IPS-NIHi7 (cell line): Measurements from ENCODE around the gene P2RY4.
"Not testable (repeated sequence)": the region's sequence is repeated elsewhere in the genome, so short reads cannot be mapped to it uniquely, and the experiment has no call there.

Source experiments
- DNase-seq: peaks from one replicate; pipeline ENCODE4 v3.0.0; 2012; ENCODE audit warnings: mixed read lengths; ENCODE audit errors: extremely low spot score

Gene P2RY4

GRCh38 chrX:70260104-70260503 is at the start of gene P2RY4:
Gene P2RY4 (minus strand): TSS chrX:70260204. CDS start chrX:70259624, 580 bp downstream.
- DNase-seq = no peak

GRCh38 chrX:70301716-70302115 is 41.7 kb upstream of the P2RY4 start:
- DNase-seq = no peak

GRCh38 chrX:70293621-70294020 is 33.6 kb upstream of the P2RY4 start:
- DNase-seq = no peak

GRCh38 chrX:70292788-70293187 is 32.8 kb upstream of the P2RY4 start:
- no peak for DNase-seq

GRCh38 chrX:70289793-70290770 is 30.1 kb upstream of the P2RY4 start, which contains the start of the genes KIF4A and PDZD11:
Gene KIF4A (plus strand): TSS chrX:70290104. CDS start chrX:70290459, 355 bp downstream.
Gene PDZD11 (minus strand): TSS chrX:70289927. CDS start chrX:70289341, 586 bp downstream.
- DNase-seq = peak; percentile 92

GRCh38 chrX:70289168-70289792 is 29.3 kb upstream of the P2RY4 start:
- DNase-seq = no peak

- no peak for DNase-seq
These were observed 21.9 kb upstream of the P2RY4 start, which contains the start of gene RAB41 for GRCh38 chrX:70281951-70282350. Gene RAB41 (plus strand): TSS chrX:70282172. CDS start chrX:70282218, 46 bp downstream.

GRCh38 chrX:70280573-70280972 is 20.6 kb upstream of the P2RY4 start:
- DNase-seq = no peak

- no peak for DNase-seq
These were observed 19.1 kb upstream of the P2RY4 start for GRCh38 chrX:70279081-70279480.

- DNase-seq = not testable (repeated sequence)
These were observed 14.0 kb upstream of the P2RY4 start for GRCh38 chrX:70274029-70274428.

GRCh38 chrX:70268034-70268433 is 8.0 kb upstream of the P2RY4 start, which contains the start of gene ARR3:
Gene ARR3 (plus strand): TSS chrX:70268334. CDS start chrX:70269386, 1,052 bp downstream.
- DNase-seq = no peak

GRCh38 chrX:70264784-70265183 is 4.8 kb upstream of the P2RY4 start:
- DNase-seq = no peak

- peak; percentile 74 for DNase-seq
These were observed 3.1 kb upstream of the P2RY4 start for GRCh38 chrX:70262952-70263567.

- DNase-seq = no peak
These were observed 2.3 kb downstream of the P2RY4 start for GRCh38 chrX:70257423-70258288.

GRCh38 chrX:70255452-70255851 is 4.6 kb downstream of the P2RY4 start:
- DNase-seq = no peak

- DNase-seq = no peak
These were observed 5.1 kb downstream of the P2RY4 start for GRCh38 chrX:70254909-70255308.

GRCh38 chrX:70254063-70254400 is 6.0 kb downstream of the P2RY4 start:
- no peak for DNase-seq

- DNase-seq = no peak
These were observed 6.5 kb downstream of the P2RY4 start for GRCh38 chrX:70253377-70254062.

GRCh38 chrX:70252491-70252890 is 7.5 kb downstream of the P2RY4 start:
- DNase-seq = no peak

- no peak for DNase-seq
These were observed 12.8 kb downstream of the P2RY4 start for GRCh38 chrX:70247252-70247651.

- DNase-seq = no peak
These were observed 15.1 kb downstream of the P2RY4 start for GRCh38 chrX:70244881-70245280.
